ENCODE data around the gene SMG7. TPM values are rescaled to one million over a fixed set of nuclear protein-coding genes. Genes with fewer than 3 reads are reported as not detected.

SMG7 gene
- total RNA-seq, 1 donor from 2014 or later = 70.2 TPM

DNA sequence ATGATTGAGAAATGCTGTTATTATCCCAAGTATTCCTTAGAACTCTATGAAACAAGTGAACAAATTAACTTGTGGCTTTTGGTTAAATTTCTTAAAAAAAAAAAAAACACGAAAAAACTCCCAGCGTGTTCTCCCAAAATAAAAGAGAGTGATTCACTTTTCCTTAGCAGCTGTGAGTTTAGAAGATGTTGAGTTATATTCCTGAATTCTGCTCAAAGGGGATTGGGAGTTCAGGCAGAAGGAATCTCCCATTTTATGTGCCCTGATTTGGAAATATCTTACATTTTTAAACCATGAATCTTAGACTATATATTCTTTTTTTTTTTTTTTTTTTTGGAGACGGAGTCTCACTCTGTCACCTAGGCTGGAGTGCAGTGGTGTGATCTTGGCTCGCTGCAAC lies 34.3 kb downstream of the SMG7 start:
- H3K36me3 Mint-ChIP-seq (ENCODE audit: low read depth, unreplicated experiment) = no peaks in the 10 kb centered on the region
- DNase-seq (ENCODE audit: low spot score) = no peak
- TF ChIP-seq, protein P1, sequence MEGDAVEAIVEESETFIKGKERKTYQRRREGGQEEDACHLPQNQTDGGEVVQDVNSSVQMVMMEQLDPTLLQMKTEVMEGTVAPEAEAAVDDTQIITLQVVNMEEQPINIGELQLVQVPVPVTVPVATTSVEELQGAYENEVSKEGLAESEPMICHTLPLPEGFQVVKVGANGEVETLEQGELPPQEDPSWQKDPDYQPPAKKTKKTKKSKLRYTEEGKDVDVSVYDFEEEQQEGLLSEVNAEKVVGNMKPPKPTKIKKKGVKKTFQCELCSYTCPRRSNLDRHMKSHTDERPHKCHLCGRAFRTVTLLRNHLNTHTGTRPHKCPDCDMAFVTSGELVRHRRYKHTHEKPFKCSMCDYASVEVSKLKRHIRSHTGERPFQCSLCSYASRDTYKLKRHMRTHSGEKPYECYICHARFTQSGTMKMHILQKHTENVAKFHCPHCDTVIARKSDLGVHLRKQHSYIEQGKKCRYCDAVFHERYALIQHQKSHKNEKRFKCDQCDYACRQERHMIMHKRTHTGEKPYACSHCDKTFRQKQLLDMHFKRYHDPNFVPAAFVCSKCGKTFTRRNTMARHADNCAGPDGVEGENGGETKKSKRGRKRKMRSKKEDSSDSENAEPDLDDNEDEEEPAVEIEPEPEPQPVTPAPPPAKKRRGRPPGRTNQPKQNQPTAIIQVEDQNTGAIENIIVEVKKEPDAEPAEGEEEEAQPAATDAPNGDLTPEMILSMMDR (IDR thresholded peaks at IDR 0.05; ENCODE audit: unreplicated experiment) = no peak
- no peak overlapping the region for H3K27ac Mint-ChIP-seq (ENCODE audit: unreplicated experiment)
- no peaks in the 10 kb centered on the region for H3K27me3 Mint-ChIP-seq (ENCODE audit: unreplicated experiment)
- H3K9me3 Mint-ChIP-seq (ENCODE audit: unreplicated experiment) = no peaks in the 10 kb centered on the region
- H3K4me3 Mint-ChIP-seq (ENCODE audit: unreplicated experiment) = no peak overlapping the region
- H3K4me1 Mint-ChIP-seq (ENCODE audit: unreplicated experiment) = peaks cover 2% of the 10 kb centered on the region

DNA sequence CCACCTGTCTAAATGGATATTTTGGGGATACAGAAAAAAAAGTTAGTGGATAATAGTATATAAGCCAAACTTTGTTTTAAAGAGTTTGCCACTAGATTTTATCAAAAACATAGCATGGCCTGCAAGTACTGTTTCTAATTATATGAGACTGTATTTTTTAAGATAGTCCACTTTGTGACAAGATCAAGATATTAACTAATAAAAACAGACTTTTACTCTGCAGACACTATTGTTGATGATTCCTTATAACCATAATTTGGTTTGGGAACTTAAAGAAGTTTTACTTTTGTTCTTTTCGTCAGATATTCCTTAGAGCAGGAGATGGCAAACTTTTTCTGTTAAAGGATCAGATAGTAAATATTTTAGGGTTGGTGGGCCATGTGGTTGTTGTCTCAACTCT lies 36.4 kb downstream of the SMG7 start:
- Mint-ChIP-seq H3K4me3 (ENCODE audit: unreplicated experiment) (no peak overlapping the region), H3K4me1 (ENCODE audit: unreplicated experiment) (peaks cover 6% of the 10 kb centered on the region), H3K27me3 (ENCODE audit: unreplicated experiment) (no peaks in the 10 kb centered on the region), H3K36me3 (ENCODE audit: low read depth, unreplicated experiment) (no peaks in the 10 kb centered on the region), H3K27ac (ENCODE audit: unreplicated experiment) (no peak overlapping the region), H3K9me3 (ENCODE audit: unreplicated experiment) (no peaks in the 10 kb centered on the region)
- DNase-seq (ENCODE audit: low spot score) = no peak
- TF ChIP-seq, protein P1 (IDR thresholded peaks at IDR 0.05; ENCODE audit: unreplicated experiment) = no peak

DNA sequence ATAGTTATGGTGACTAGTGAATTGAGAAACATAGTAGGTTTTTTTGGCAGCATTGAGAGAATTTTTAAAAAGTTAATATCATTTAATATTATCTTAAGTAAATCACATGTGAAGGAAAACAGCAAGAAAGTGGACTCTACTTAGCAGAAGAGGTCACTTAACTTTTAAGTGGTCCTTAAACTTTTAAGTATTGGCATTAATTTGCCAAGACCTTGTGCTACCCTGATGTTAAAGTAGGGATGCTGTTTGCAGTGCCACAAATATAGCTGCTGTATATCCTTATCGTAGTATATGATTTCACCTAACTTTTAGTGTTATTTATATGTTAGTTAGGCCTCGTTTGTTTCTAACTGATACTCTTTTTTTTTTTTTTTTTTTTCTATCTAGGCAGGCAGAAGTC lies 40.2 kb downstream of the SMG7 start:
- no peaks in the 10 kb centered on the region for H3K36me3 Mint-ChIP-seq (ENCODE audit: low read depth, unreplicated experiment)
- no peaks in the 10 kb centered on the region for H3K27me3 Mint-ChIP-seq (ENCODE audit: unreplicated experiment)
- DNase-seq (ENCODE audit: low spot score) = no peak
- TF ChIP-seq, protein P1 (IDR thresholded peaks at IDR 0.05; ENCODE audit: unreplicated experiment) = no peak
- peaks cover 6% of the 10 kb centered on the region for H3K4me1 Mint-ChIP-seq (ENCODE audit: unreplicated experiment)
- H3K9me3 Mint-ChIP-seq (ENCODE audit: unreplicated experiment) = no peaks in the 10 kb centered on the region
- no peak overlapping the region for H3K27ac Mint-ChIP-seq (ENCODE audit: unreplicated experiment)
- no peak overlapping the region for H3K4me3 Mint-ChIP-seq (ENCODE audit: unreplicated experiment)

DNA sequence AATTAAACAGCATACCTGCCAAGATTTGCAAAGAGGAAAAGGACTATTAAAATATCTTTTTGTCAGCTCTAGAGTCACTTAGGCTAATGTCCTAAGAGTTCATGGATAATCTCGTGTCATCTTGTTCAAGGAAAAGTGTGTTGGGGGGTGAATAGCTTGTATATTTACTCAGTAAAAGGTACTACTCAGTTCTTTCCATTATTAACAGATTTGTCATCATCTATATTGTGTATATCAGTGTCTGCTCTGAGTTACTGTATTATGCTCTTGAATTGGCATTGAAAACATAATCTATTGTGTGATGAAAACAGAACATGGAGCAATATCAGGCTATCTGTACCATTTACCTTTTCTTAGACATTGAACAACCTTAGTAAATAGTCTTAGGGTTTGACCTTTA lies 41.9 kb downstream of the SMG7 start:
- peaks cover 6% of the 10 kb centered on the region for H3K4me1 Mint-ChIP-seq (ENCODE audit: unreplicated experiment)
- no peak for DNase-seq (ENCODE audit: low spot score)
- H3K9me3 Mint-ChIP-seq (ENCODE audit: unreplicated experiment) = no peaks in the 10 kb centered on the region
- no peaks in the 10 kb centered on the region for H3K36me3 Mint-ChIP-seq (ENCODE audit: low read depth, unreplicated experiment)
- H3K4me3 Mint-ChIP-seq (ENCODE audit: unreplicated experiment) = no peak overlapping the region
- no peak overlapping the region for H3K27ac Mint-ChIP-seq (ENCODE audit: unreplicated experiment)
- TF ChIP-seq, protein P1 (IDR thresholded peaks at IDR 0.05; ENCODE audit: unreplicated experiment) = no peak
- no peaks in the 10 kb centered on the region for H3K27me3 Mint-ChIP-seq (ENCODE audit: unreplicated experiment)

DNA sequence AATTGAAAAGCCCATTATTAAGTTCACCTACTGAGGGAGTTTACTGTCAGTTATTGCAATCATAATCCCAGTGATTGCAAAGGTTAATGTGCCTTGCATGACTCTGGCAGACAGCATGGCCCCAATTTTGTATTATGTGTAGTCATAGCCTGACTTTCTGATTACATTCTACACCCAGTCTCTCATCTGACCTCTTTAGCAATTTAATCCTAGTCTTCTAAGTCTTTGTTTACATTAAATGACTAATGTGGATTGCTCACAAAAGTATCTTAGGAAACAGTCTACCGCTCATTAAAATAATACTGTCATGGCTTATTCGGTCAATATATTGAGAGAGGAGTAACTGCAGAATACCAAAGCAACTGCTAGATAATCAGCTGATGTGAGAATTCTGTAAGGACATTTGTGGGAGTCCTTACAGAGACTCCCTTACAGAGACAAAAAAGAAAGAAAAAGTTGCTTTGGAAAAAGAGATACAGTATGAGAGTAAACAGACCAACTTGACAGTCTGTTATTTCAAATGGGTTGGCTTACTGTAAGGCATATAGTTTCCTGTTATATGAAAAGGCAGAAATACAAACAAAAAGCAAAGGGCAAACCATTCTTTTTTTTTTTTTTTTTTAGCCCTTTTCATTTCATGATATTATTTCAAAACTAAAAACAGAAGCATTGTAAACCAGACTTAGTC lies 42.8 kb downstream of the SMG7 start:
- Mint-ChIP-seq H3K27ac (ENCODE audit: unreplicated experiment) (no peak overlapping the region), H3K27me3 (ENCODE audit: unreplicated experiment) (no peaks in the 10 kb centered on the region), H3K4me3 (ENCODE audit: unreplicated experiment) (no peak overlapping the region), H3K4me1 (ENCODE audit: unreplicated experiment) (peaks cover 6% of the 10 kb centered on the region), H3K9me3 (ENCODE audit: unreplicated experiment) (no peaks in the 10 kb centered on the region), H3K36me3 (ENCODE audit: low read depth, unreplicated experiment) (no peaks in the 10 kb centered on the region)
- TF ChIP-seq, protein P1 (IDR thresholded peaks at IDR 0.05; ENCODE audit: unreplicated experiment) = no peak
- DNase-seq (ENCODE audit: low spot score) = no peak
